CD4-positive, alpha-beta T cell (primary cell): Measurements from ENCODE around the gene RPL26. TPM values are rescaled to one million over a fixed set of nuclear protein-coding genes. Genes with fewer than 3 reads are reported as not detected.

Source experiments
- ATAC-seq: fragments of 200-7000 bp; cut with Tn5 transposase; one replicate; pipeline ENCODE4 v1.10.0; 2022; ENCODE audit warnings: mild to moderate bottlenecking; ENCODE audit not compliant: poor library complexity
- CTCF ChIA-PET: fragments of 350-600 bp; sonication (Branson Sonifier 250); formaldehyde crosslinking; loops from one replicate; lab custom pipeline; 2021; ENCODE audit warnings: antibody characterized with exemption, inconsistent platforms; lab: Charles Lee
- POLR2A ChIA-PET: fragments of 350-600 bp; sonication (Branson Sonifier 250); formaldehyde crosslinking; loops from one replicate; lab custom pipeline; 2021; ENCODE audit warnings: antibody characterized with exemption, inconsistent platforms; lab: Charles Lee
- DNase-seq, 14 experiments: peaks; one replicate each; pipeline ENCODE4 v3.0.0-alpha.2; 2013 to 2020; ENCODE audit warnings: mixed read lengths in 2 of 14
- H3K27ac ChIP-seq, 2 donors: one replicate each; pipeline versions ENCODE4 v1.5.1 to v1.7.0; 2013; ENCODE audit warnings: low read length in 2 of 2, low read depth in 1 of 2, mild to moderate bottlenecking in 1 of 2
- H3K27me3 ChIP-seq, 2 experiments: 1 replicate in 1 of 2; 2 replicates in 1 of 2; pipeline versions ENCODE4 v1.6.1 to v1.7.0; 2013; ENCODE audit warnings: low read length in 2 of 2, control low read depth in 1 of 2, mild to moderate bottlenecking in 1 of 2, moderate library complexity in 1 of 2; ENCODE audit not compliant: insufficient read depth in 2 of 2, control insufficient read depth in 1 of 2
- H3K36me3 ChIP-seq: one replicate; pipeline ENCODE4 v1.6.1; 2013; ENCODE audit warnings: low read length, control low read depth; ENCODE audit not compliant: insufficient read depth
- H3K4me1 ChIP-seq: one replicate; pipeline ENCODE4 v1.6.1; 2013; ENCODE audit warnings: low read length, control low read depth; ENCODE audit not compliant: insufficient read depth
- H3K4me3 ChIP-seq: one replicate; pipeline ENCODE4 v1.5.1; 2013; ENCODE audit warnings: mild to moderate bottlenecking, low read length, moderate library complexity
- H3K9me3 ChIP-seq, 2 experiments: 1 replicate in 1 of 2; 2 replicates in 1 of 2; pipeline versions ENCODE4 v1.6.1 to v1.7.0; 2013; ENCODE audit warnings: low read length in 2 of 2, mild to moderate bottlenecking in 2 of 2, control low read depth in 1 of 2, moderate library complexity in 1 of 2; ENCODE audit not compliant: control insufficient read depth in 1 of 2, insufficient read depth in 1 of 2
- H3K27ac Mint-ChIP-seq: one replicate; pipeline ENCODE4 v1.8.0; 2020; ENCODE audit warnings: mixed read lengths
- H3K27me3 Mint-ChIP-seq: one replicate; pipeline ENCODE4 v1.8.0; 2021; ENCODE audit warnings: mixed read lengths
- H3K36me3 Mint-ChIP-seq: one replicate; pipeline ENCODE4 v1.8.0; 2021; ENCODE audit warnings: low read depth, mixed read lengths
- H3K4me1 Mint-ChIP-seq: one replicate; pipeline ENCODE4 v1.8.0; 2021; ENCODE audit warnings: low read depth, mixed read lengths
- H3K4me3 Mint-ChIP-seq: one replicate; pipeline ENCODE4 v1.8.0; 2020; ENCODE audit warnings: mild to moderate bottlenecking, mixed read lengths
- H3K9me3 Mint-ChIP-seq: one replicate; pipeline ENCODE4 v1.8.0; 2020; ENCODE audit warnings: mixed read lengths
- CTCF ChIP-seq: fragments of 200-600 bp; IDR thresholded peaks from one replicate; pipeline ENCODE4 v1.8.0; 2022; ENCODE audit warnings: antibody characterized with exemption, mild to moderate bottlenecking
- intact Hi-C, 2 experiments: fragments of 100-400 bp; cut with DNase I in 1 of 2; cut with micrococcal nuclease in 1 of 2; formaldehyde crosslinking; loops; one replicate each; pipeline versions ENCODE4 v1.15.1 to v1.9.0; 2023 to 2025; cut with DNase I, micrococcal nuclease
- total RNA-seq, 174 experiments: library from RNA in 2 of 174; stranded (reverse) in 2 of 174; gene quantifications; one replicate each; pipeline ENCODE4 v1.2.3 and lab custom pipeline; 2021 to 2026

The RPL26 gene
- total RNA-seq, 2 experiments from 2014 or later: 2,959 to 3,104 TPM

- no peaks in the 10 kb centered on the region for H3K9me3 Mint-ChIP-seq
- H3K27ac Mint-ChIP-seq: no peak overlapping the region
- no peak for TF ChIP-seq CTCF
- Histone ChIP-seq H3K27ac (no peak overlapping the region), H3K4me1 (no peaks in the 10 kb centered on the region), H3K9me3 (no peaks in the 10 kb centered on the region), H3K4me3 (no peak overlapping the region), H3K36me3 (no peaks in the 10 kb centered on the region), H3K27me3 (peaks cover 0 to 10% of the 10 kb centered on the region in 2 experiments)
- no peak overlapping the region for H3K4me3 Mint-ChIP-seq
- no peak for ATAC-seq
- CTCF ChIA-PET: no interaction called here
- peaks cover 27% of the 10 kb centered on the region for H3K27me3 Mint-ChIP-seq
- DNase-seq: no peak
- H3K36me3 Mint-ChIP-seq: no peaks in the 10 kb centered on the region
- intact Hi-C loops: no loop called here
- POLR2A ChIA-PET: no interaction called here
- no peaks in the 10 kb centered on the region for H3K4me1 Mint-ChIP-seq
These were observed 37.8 kb downstream of the RPL26 start for GRCh38 chr17:8345052-8345690.

- CTCF ChIA-PET: interaction anchor here (1.6 kb wide), 1 partner anchor 262 kb away, joined by 3 read pairs; no protein-coding TSS in a partner anchor
- intact Hi-C loops: no loop called here
- no peaks in the 10 kb centered on the region for H3K36me3 ChIP-seq
- POLR2A ChIA-PET: interaction anchor here (0.6 kb wide), 1 partner anchor 209 kb away, joined by 3 read pairs; no protein-coding TSS in a partner anchor
- H3K4me1 ChIP-seq: peaks cover 5% of the 10 kb centered on the region
- no peaks in the 10 kb centered on the region for H3K36me3 Mint-ChIP-seq
- ATAC-seq: no peak
- peaks cover 12% of the 10 kb centered on the region for H3K4me1 Mint-ChIP-seq
- TF ChIP-seq CTCF: no peak
- no peak overlapping the region for H3K4me3 ChIP-seq
- H3K4me3 Mint-ChIP-seq: no peak overlapping the region
- no peaks in the 10 kb centered on the region for H3K9me3 ChIP-seq
- DNase-seq: no peak
- no peaks in the 10 kb centered on the region for H3K9me3 Mint-ChIP-seq
- peaks cover 0 to 3% of the 10 kb centered on the region in 2 experiments for H3K27me3 ChIP-seq
- H3K27ac Mint-ChIP-seq: no peak overlapping the region
- H3K27me3 Mint-ChIP-seq: peaks cover 8% of the 10 kb centered on the region
- H3K27ac ChIP-seq: no peak overlapping the region
These were observed 41.5 kb downstream of the RPL26 start for GRCh38 chr17:8341456-8341855.

GRCh38 chr17:8339540-8339939 lies 43.5 kb downstream of the RPL26 start, which contains the start of gene ODF4:
ODF4 (plus strand) TSS chr17:8339840; CDS start chr17:8340052, 212 bp downstream.
- Histone ChIP-seq H3K27ac (no peak within 1 kb of the TSS), H3K4me3 (no peak within 1 kb of the TSS), H3K9me3 (no peaks in the 10 kb centered on the region), H3K4me1 (peaks cover 5% of the 10 kb centered on the region), H3K27me3 (no peaks in the 10 kb centered on the region), H3K36me3 (no peaks in the 10 kb centered on the region)
- Mint-ChIP-seq H3K36me3 (no peaks in the 10 kb centered on the region), H3K4me3 (no peak within 1 kb of the TSS), H3K9me3 (no peaks in the 10 kb centered on the region), H3K27me3 (peaks cover 11% of the 10 kb centered on the region), H3K27ac (no peak within 1 kb of the TSS), H3K4me1 (peaks cover 12% of the 10 kb centered on the region)
- intact Hi-C loops: no loop called here
- CTCF ChIA-PET: no interaction called here
- ATAC-seq (no peak), DNase-seq (no peak)
- no peak for TF ChIP-seq CTCF
- POLR2A ChIA-PET: no interaction called here
